Measurements from ENCODE around the gene PRPF31. TPM values are rescaled to one million over a fixed set of nuclear protein-coding genes. Genes with fewer than 3 reads are reported as not detected.

PRPF31 gene
- total RNA-seq, 4 donors from 2014 or later: 24.7 to 50.5 (median 34.9) TPM

DNA sequence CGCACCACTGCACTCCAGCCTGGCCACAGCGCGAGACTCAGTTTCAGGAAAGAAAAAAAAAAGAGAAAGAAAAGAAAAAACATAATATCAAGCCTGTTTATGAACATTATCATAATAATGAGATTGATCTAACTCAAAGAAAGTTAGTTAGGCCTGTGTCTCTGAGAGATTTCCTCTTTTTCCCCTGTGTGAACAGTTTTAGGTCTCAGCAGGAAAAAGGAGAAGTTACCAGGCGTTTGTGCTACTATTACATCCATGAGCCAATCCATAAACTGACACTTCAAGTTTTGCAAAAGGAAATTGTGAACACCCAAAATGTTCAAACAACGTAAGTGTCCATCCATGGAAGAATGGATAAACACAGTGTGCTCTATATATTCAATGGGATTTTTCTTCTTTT lies 38.2 kb upstream of the PRPF31 start:
- Histone ChIP-seq H3K27ac (no peak overlapping the region), H3K4me3 (no peak overlapping the region), H3K36me3 (no peaks in the 10 kb centered on the region), H3K27me3 (no peaks in the 10 kb centered on the region), H3K4me1 (no peaks in the 10 kb centered on the region), H3K9me3 (no peaks in the 10 kb centered on the region)
- 46 to 72% methylated on average over 2 to 5 of the region's 5 CpGs for WGBS, 2 donors (ENCODE audit: low coverage in 1 of 2)
- intact Hi-C loops (cut with DNase I; ENCODE audit: low total_unique reads) (no loop called here), in situ Hi-C loops (cut with MboI; ENCODE audit: low pct_ligation_motif_present in 1 of 4, low pct_unique_long_range_greater_than_20kb in 1 of 4, low sequenced_read_pairs in 3 of 4) (no loop called here)
- no peak for DNase-seq
- TF ChIP-seq, protein P1, sequence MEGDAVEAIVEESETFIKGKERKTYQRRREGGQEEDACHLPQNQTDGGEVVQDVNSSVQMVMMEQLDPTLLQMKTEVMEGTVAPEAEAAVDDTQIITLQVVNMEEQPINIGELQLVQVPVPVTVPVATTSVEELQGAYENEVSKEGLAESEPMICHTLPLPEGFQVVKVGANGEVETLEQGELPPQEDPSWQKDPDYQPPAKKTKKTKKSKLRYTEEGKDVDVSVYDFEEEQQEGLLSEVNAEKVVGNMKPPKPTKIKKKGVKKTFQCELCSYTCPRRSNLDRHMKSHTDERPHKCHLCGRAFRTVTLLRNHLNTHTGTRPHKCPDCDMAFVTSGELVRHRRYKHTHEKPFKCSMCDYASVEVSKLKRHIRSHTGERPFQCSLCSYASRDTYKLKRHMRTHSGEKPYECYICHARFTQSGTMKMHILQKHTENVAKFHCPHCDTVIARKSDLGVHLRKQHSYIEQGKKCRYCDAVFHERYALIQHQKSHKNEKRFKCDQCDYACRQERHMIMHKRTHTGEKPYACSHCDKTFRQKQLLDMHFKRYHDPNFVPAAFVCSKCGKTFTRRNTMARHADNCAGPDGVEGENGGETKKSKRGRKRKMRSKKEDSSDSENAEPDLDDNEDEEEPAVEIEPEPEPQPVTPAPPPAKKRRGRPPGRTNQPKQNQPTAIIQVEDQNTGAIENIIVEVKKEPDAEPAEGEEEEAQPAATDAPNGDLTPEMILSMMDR (IDR thresholded peaks at IDR 0.05): no peak
- TF ChIP-seq EP300 (IDR thresholded peaks at IDR 0.05; ENCODE audit: low read depth): no peak

DNA sequence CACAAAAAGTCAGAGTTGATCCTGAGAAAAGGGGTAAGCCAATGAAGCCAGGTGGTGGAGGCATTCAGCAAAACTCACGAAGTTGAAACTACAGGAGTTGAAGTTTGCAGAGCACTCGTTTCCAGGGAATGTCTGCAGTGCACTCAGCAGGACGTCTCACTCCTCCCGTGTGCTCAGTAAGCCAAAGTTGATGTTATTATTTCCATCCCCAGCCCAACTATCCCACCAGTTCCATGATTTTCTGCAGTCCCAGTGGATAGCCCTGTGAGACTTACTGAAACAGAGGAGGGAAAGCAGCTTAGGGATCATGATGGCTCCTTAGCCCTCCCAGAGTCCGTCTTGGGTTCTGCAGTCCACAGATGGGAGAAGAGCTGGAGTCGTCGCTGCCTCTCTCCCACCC lies 34.5 kb upstream of the PRPF31 start, which contains the start of gene TARM1:
TARM1 (minus strand) TSS at position 334 of the 400 bp plus-strand sequence; CDS start at position 309, 25 bp downstream.
- TF ChIP-seq, protein P1 (IDR thresholded peaks at IDR 0.05): no peak
- TF ChIP-seq POLR2A (IDR thresholded peaks at IDR 0.05) (no peak), POLR2AphosphoS5 (IDR thresholded peaks at IDR 0.05) (no peak), EP300 (IDR thresholded peaks at IDR 0.05; ENCODE audit: low read depth) (no peak)
- no peak for DNase-seq

DNA sequence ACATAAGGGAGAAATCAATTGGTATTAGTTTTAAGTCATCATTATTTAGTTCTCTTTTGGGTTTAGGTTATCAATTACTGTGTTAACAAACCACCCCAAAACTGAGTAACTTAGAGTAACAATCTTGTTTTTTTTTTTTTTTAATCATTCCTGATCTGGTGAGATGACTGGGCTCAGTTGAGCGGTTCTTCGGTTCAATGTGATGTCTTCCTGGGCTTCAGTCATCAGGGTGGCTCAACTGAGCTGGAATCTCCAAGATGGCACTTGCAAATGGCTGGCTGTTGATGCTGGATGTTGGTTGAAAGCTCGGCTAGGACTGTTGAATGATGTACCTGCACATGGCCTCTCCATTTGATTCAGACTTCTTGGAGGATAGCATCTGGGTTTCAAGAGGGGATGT lies 31.1 kb upstream of the PRPF31 start:
- no peak for DNase-seq
- Histone ChIP-seq H3K4me1 (no peaks in the 10 kb centered on the region), H3K27me3 (peaks cover under 1% of the 10 kb centered on the region), H3K36me3 (no peaks in the 10 kb centered on the region), H3K9me3 (no peaks in the 10 kb centered on the region), H3K27ac (no peak overlapping the region), H3K4me3 (no peak overlapping the region)
- in situ Hi-C loops (cut with MboI; ENCODE audit: low pct_ligation_motif_present in 1 of 4, low pct_unique_long_range_greater_than_20kb in 1 of 4, low sequenced_read_pairs in 3 of 4): no loop called here
- intact Hi-C loops (cut with DNase I; ENCODE audit: low total_unique reads): no loop called here
- TF ChIP-seq POLR2AphosphoS5 (IDR thresholded peaks at IDR 0.05) (no peak), POLR2A (IDR thresholded peaks at IDR 0.05) (no peak), EP300 (IDR thresholded peaks at IDR 0.05; ENCODE audit: low read depth) (no peak)
- TF ChIP-seq, protein P1 (IDR thresholded peaks at IDR 0.05): no peak
- 75 to 90% methylated on average over 2 to 3 of the region's 3 CpGs for WGBS, 2 donors (ENCODE audit: low coverage in 1 of 2)

More for the DNA sequence above, 34.5 kb upstream of the PRPF31 start, which contains the start of gene TARM1:
- in situ Hi-C loops (cut with MboI; ENCODE audit: low pct_ligation_motif_present in 1 of 4, low pct_unique_long_range_greater_than_20kb in 1 of 4, low sequenced_read_pairs in 3 of 4): no loop called here
- Histone ChIP-seq H3K27ac (no peak within 1 kb of the TSS), H3K4me1 (no peaks in the 10 kb centered on the region), H3K36me3 (no peaks in the 10 kb centered on the region), H3K4me3 (no peak within 1 kb of the TSS), H3K9me3 (no peaks in the 10 kb centered on the region), H3K27me3 (no peaks in the 10 kb centered on the region)
- intact Hi-C loops (cut with DNase I; ENCODE audit: low total_unique reads): no loop called here
- 79 to 84% methylated on average over 2 to 7 of the region's 7 CpGs for WGBS, 2 donors (ENCODE audit: low coverage in 1 of 2)

GRCh38 chr19:54094426-54095000 lies 21.0 kb upstream of the PRPF31 start:
- Histone ChIP-seq H3K36me3 (no peaks in the 10 kb centered on the region), H3K27me3 (peaks cover 10% of the 10 kb centered on the region), H3K4me1 (peaks cover 7 to 19% (median 8%) of the 10 kb centered on the region in 4 donors), H3K4me3 (no peak overlapping the region), H3K9me3 (no peaks in the 10 kb centered on the region), H3K27ac (no peak overlapping the region)
- in situ Hi-C loops (cut with MboI; ENCODE audit: low pct_ligation_motif_present in 1 of 4, low pct_unique_long_range_greater_than_20kb in 1 of 4, low sequenced_read_pairs in 3 of 4): no loop called here
- 81 to 91% methylated on average over 4 to 17 of the region's 17 CpGs for WGBS, 2 donors (ENCODE audit: low coverage in 1 of 2)
- TF ChIP-seq EP300 (IDR thresholded peaks at IDR 0.05; ENCODE audit: low read depth) (no peak), POLR2A (IDR thresholded peaks at IDR 0.05) (no peak), POLR2AphosphoS5 (IDR thresholded peaks at IDR 0.05) (no peak)
- TF ChIP-seq, protein P1 (IDR thresholded peaks at IDR 0.05): no peak
- no peak for DNase-seq
- intact Hi-C loops (cut with DNase I; ENCODE audit: low total_unique reads): no loop called here
